NCI-H2171 (cell line): ENCODE measurements around the gene HK2.
"Not testable (repeated sequence)": the region's sequence is repeated elsewhere in the genome, so short reads cannot be mapped to it uniquely, and the experiment has no call there.

Experiments
- DNase-seq: peaks from one replicate; lab custom pipeline; 2025; lab: John Stamatoyannopoulos, UW

Gene HK2

DNA sequence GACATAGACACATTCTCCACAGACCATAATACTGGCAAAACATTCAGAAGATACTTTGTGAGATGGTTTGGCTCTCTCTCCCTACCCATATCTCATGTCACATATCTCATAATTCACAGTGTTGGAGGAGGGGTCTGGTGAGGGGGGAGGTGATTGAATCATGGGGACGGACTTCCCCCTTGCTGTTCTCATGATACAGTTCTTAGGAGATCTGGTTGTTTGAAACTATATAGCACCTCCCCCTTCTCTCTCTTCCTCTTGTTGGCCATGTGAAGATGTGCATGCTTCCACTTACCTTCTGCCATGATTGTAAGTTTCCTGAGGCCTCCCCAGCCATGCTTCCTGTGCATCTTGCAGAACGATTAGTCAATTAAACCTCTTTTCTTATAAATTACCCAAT lies 61.1 kb downstream of the HK2 start:
- DNase-seq: no peak

DNA sequence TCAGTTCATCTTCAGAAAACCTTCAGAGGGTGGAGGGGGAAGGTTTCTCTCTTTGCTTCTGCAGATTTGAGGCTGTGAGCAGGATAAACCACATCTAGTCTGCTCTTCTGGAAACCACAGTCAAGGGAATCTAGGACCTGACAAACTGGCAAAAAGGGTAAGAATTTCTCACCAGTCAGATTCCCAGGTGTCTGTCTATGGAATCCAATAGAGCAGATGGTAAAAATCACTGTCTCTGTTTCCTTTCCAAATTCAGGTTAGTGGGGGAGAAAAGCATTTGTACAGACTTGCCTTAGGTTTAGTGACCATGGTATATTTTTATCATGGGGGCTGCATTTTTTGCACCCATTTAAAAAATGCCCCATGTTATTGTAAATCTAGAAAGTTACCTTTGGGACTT lies 62.3 kb downstream of the HK2 start:
- DNase-seq: no peak

DNA sequence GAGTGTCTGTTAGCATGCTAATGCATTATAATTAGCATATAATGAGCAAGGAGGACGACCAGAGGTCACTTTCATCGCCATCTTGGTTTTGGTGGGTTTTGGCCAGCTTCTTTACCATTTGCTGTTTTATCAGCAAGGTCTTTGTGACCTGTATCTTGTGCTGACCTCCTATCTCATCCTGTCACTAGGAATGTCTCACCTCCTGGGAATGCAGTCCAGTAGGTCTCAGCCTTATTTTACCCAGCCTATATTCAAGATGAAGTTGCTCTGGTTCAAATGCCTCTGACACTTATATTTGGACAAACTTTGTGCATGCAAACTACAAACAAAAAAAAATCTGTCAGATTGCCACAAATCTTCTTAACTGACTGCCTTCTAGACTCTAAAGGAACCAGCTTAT lies 66.3 kb downstream of the HK2 start:
- not testable (repeated sequence) for DNase-seq

DNA sequence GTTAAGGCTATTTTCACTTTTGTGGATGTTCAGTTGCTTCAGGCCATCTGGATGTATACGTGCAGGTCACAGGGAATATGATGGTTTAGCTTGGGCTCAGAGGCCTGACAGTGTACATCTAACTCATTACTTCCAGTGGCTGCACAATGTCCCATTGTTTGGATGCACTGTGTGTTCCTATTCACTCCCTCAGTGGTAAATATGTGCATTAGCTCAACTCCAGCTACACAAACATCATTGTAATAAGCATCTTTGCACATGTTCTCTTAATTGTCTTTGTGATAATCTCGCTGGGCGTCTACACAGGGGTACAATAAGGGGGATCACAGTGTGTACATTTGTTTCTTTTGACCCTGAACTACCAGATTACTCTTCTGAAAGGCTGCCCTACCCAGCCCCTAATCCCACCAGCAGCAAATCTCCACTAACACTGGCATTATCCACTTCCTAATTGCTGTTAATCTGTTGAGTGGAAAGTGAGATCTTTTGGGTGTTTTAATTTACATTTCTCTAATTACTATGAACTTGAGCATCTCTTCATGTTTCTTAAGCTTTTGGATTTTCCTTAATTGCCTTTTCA lies 68.4 kb downstream of the HK2 start:
- no peak for DNase-seq

DNA sequence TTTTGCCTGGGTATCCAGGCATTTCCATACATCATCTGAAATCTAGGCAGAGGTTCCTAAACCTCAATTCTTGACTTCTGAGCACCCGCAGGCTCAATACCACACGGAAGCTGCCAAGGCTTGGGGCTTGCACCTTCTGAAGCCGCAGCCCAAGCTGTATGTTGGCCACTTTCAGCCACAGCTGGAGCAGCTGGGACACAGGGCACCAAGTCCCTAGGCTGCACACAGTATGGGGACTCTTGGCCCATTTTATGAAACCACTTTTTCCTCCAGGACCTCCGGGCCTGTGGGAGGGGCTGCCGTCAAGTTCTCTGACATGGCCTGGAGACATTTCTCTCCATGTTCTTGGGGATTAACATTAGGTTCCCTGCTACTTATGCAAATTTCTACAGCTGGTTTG lies 72.5 kb downstream of the HK2 start:
- DNase-seq: no peak

DNA sequence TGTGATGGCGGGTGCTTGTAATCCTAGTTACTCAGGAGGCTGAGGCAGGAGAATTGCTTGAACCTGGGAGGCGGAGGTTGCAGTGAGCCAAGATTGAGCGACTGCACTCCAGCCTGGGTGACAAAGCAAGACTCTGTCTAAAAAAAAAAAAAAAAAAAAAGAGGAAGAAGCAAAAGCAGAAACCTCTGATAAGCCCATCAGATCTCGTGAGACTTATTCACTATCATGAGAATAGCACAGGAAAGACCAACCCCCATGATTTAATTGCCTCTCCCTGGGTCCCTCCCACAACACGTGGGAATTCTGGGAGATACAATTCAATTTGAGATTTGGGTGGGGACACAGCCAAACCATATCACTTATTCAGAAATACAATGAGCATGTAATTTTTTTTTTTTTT lies 73.6 kb downstream of the HK2 start:
- DNase-seq: not testable (repeated sequence)

DNA sequence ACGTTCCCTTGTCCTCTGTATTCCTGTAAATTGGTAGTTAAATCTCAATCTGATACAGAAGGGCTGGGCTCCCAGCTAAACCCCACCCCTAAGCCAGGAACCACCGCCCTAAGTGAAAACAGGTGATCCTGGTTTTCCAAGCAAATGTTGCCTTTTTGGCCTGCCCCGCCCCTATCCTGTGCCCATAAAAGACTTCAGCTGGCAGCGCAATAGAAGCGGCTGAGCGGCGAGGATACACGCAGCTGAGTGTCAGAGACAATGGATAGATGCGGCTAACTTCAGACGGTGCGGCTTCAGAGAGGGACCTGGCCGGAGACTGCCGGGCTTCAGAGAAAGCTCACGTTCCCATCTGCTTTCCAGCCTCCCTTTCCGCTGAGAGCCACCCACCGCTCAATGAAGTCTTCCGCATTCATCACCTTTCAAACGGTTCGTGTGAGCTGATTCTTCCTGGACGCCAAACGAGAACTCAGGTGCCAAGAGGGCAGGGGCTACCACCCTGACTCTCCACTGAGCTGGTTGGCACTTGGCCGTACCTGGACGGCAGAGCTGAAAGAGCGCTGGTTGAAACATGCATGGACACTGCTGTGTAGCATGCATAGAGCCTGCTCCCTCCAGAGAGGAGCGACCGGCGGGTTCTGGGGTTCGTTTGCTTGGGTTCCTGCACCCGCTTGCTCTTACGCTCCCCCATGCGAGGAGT lies 75.0 kb downstream of the HK2 start:
- no peak for DNase-seq

DNA sequence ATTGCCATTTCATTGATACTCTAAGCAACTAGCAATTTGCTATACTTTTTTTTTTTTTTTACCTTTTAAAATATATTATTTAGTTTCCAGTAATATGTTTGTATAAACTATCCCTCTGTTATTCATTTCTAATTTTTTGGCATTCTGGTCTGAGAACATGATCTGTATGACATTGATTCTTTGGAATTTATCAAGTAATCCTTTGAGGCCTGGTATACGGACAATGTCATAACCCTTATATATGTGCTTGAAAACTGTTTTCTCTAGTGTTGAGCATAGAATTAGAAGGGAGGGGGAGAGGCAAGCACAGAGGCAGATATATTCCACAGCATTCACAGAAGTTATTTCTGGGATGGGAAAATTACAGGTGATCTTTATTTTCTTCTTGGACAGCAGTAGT lies 76.3 kb downstream of the HK2 start:
- no peak for DNase-seq

DNA sequence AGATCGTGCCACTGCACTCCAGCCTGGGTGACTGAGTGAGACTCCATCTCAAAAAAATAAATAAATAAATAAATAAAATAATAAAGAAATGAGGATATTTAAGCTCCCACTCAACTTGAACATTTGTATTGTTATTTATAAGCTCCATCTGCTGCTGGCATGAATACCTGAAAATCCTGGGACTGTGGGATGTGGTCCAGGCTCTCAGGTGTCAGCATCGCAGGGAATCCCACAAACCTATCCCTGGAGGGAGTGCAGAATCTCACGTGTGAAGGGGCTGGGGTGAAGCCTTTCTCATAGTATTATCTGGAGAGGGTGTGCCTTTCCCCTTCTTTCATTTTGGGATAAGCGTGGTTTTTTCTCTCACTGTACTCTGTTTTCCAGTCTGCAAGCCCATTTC lies 77.1 kb downstream of the HK2 start:
- DNase-seq: no peak

DNA sequence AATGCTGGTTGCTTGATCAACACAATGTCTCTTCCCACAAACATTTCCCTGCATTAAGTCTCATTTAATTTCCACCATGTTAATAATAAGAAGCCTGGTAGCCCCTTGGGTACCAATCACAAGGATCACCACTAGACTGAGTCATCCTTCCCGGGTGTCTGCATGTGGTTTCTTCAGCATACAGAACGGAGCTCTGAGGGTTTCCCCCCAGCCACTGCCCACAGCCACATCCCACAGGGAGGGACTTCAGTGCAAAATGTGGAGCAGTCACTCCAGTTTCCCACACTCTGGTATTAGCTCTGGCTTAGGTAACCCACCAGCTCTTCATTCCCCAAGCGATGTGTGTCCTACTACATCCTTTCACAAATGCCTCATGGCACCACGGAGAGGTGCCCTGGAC lies 81.8 kb downstream of the HK2 start:
- no peak for DNase-seq

DNA sequence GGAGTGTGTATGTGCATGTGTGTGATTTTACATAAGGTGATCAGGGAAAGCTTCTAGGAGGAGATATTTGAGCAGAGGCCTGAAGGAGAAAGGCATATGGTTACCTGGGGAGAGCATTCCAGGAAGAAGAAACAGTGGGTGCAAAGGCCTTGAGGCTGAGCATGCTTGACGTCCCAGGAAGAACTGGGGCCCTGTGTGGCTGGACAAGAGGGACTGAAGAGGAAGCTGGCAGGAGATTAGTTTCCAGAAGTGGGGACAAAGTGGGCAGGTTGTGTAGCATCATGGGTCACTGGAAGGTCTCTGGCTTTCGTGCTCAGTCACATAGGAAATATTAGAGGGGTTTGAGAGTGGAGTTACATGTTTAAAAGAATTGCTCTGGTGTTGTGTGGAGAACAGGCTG lies 82.5 kb downstream of the HK2 start:
- no peak for DNase-seq

DNA sequence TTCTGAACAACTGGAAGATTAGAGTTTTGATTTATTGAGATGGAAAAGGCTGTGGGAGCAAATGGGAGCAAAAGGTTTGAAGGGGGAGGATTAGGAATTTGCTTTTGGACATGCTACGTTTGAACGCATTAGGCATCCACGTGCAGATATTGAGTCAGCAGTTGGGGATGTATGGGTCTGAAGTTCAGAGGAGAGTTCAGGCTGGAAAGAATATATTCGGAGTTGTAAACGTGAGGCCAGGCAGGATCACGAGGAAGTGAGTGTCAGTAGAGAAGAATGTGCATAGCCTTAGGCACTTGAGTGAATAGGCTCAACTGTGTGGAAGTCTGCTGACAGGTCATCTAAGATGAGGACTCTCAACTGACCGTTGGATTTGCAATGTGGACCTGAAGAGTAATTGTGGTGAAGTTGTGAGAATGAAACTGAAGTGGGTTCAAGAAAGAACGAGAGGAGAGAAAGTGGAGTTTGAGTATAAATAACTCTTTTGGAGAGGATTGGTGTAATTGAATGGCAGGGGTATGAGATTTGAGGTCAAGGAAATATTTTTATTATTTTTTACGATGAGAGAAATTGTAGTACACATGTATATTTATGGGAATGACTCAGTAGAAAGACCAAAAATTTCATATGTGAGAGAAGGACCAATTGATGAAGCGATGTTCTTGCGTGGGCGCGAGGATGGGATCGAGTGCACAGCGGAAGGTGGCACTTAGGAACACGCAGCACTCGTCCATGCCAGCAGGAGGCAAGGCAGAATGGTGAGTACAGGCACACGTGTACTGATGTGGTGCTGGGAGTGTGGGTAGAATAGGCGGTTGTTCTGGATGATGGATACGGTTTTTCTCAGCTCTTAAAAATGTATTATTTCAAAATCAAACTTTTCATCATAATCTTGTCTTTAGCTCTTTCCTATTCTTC lies 84.0 kb downstream of the HK2 start:
- DNase-seq: no peak

DNA sequence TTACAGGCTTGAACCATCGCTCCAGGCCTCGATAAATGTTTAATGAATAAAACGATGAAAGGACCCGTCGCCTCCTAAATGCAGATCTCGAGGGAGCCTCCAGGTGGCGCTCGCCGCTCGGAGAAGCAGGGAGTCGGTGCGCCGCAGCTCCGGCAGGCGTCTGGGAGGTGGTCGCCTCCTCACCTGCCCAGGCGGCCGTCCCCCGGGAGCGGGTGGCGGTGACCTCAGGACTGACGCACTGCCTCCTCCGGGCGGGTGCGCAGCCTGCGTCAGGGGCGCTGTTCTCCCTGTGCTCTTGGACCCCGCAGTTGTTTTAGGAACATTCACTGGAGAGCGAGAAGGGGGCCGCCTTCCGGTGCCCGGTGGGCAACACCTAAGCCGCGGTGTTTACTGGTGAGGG lies 85.9 kb downstream of the HK2 start:
- peak; percentile 64 for DNase-seq

DNA sequence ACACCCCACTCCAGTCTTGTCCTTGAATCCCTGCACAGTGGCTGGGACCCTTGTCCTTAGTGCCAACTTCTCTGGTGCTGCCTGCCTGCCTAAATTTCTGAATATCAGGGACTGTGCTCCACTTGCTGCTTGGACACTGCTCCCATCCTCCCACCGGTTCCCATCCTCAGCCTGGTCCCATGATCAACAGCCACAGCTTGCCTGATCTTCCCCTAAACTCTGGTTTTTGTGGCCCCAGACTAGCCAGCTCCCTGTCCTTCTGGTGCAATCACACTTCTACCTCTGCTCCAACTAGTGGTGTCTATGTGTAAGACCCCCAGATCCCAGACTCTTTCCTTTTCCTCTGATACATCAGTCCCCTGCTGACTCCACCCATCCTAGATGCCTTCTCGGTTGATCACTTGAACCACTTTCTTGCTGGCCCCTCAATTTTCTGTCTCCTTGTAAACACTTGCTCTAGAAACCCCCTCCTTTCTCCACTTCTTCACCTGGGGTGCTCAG lies 87.4 kb downstream of the HK2 start:
- no peak for DNase-seq

DNA sequence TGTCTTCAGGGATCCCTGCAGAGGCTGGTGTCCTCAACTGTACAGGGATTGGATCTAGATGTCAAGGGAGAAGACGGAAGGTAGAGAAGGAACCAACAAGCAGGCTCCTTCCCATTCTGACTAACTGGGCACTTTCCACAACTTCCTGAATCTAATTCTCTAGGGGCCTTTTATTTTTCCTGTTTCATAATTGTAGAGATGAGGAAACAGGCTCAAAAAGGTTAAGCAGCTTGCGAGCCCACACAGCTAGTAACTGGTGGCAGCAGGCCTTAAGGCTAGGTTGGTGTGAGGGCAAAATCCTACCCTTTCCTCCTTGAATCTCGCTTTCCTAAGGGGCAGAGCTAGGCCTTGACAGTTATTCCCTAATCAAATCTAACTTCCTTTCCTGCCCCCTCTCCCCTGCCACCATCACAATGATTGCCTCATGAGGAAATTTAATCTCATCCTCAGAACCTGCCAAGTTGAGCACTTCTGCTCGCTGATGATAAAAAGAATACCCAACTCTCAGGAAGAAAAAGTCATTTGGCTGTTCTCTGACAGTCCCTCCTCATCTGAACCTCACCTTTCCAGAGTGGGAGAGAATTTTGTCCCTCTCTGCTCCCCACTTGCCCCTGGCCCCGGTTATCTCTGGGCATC lies 88.8 kb downstream of the HK2 start:
- no peak for DNase-seq

DNA sequence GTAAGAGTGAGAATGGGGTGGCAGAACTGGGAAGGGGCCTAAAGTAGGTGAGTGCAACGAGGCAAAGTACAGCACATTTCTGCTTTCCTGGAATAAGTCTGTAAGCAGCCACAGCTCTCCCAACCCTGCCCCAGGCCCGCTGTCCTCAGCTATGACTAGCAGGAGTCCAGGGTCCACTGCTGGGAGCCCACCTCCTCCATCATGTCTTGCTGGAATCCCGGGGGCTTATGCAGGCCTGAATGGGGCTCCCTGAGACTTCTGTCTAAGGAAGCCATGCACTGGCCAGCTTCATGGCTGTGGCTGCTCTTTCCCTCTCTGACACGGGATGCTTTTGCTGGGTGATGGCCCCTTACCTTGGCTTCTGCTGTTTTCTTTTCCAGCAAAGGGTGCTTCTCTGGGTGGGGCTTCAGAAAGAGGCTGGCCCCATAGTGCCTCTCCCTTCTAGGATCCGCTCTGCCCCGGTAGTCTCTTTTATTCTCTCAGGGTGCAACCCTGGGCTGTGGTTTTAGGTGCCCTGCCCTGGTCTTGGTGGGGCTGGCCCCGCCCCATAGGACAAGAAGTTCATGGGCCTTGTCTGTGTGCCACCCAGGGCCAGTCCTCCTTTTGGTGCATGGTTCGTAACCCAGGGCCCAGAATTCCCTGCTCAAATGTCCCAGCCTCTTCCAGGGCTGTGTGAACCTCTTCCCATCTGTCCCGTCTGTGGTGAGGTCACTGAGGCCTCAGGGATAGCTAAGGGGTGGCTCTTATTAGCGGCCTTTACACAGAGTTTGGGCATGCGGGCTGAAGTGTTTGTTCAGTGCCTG lies 90.7 kb downstream of the HK2 start:
- DNase-seq: no peak

DNA sequence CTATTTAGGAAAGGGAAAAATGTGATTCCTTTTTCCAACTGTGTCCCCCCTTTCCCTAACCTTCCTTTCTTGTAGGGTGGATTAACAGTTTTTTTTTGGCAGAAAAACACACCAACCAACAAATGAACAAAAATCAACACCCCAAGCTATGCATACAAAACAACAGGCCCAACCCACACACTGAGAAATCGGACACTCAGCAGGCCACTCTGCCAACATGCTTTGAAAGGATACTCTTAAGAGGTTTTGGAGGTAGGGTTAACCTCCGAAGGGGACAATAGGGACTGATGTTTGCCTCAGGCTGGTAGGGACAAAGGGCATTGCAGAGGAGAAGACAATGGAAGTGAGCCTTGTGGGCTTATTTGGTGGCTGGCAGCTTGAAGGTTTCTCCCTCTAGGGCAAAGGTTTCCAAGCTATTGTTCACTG lies 91.4 kb downstream of the HK2 start:
- DNase-seq: no peak

DNA sequence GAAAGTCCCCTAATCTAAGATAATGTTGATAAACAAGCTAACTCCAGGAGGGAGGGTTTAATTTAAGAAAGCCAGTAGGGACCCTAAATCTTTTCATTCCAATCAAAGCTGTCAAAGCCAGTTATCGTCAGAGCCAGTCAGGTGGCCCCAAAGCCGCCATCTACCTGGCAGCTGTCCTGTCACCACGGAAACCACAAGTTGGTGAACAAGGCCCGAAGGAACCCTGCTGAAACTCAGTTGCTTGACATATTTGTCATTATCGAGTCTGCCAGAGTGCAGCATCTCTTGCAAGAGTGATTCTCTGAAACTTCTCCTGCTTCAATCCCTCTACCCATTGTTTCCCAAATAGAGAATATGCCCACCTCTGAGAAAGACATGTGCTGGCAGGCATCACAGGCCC lies 93.7 kb downstream of the HK2 start:
- no peak for DNase-seq

DNA sequence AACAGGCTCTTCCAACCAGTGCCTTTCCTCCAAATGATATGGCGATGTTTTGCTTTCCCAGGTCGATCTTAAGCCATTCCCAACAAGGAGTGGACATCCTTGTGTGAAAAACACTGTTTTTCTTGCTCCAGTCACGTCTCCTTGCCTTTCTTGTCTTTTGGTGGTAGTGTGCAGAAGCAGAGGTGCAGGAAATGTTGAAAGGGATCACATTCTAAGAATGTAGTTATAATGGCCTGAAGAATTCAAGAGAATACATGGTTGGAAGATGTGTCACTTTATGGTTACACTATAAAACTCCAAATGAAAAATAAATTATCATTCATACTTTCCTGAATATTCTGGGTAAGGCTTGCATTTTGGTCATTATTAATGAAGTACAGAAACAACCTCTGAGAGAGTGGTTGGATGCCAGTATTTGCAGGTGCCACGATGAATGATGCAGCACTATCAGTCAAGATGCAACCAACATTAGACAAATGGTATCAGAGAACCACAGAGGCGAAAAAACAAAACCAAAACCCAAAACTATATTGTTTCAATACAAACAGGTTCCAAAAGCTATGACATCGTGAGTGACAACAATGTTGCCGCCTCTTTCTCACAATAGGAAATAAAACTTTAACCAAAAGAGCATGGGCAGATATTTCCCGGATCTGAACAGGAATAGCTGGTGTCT lies 97.0 kb downstream of the HK2 start:
- no peak for DNase-seq

DNA sequence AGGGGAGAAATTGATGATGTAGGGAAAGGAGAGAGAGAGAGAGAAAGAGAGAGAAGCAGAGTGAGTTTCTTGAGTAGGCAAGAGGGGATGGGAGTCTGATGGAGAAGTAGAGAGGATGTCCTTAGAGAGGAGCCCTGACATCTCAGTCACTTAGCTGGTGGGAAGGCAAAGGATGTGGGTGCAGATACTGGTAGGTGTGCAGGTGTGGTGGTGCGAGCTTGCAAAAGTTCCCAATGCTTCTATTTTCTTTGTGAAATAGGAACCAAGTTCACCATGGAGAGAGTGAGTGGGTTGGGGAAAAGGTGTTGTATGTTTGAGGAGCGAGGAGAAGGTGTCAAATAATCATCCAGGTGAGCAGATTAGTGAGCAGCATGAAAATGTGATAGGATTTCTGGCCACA lies 98.0 kb downstream of the HK2 start:
- DNase-seq: no peak

DNA sequence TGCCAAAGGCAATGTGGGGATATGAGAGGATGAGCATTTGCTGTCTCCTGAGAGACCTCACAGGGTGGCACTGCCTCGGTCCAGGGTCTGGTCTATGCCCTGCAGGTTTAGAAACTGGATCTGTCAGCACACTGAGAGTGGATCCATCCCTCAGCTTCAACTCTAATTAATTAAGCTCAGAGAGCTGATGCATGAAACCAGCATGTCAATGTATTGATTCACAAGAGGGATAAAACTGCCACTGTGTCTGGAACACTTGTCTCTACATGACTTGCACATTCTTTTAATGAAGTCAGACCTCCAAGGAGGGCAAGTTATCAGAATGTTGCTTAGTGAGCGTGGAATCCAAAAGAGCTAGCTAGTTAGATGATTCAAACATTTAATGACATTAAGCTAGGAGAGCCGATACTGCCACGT lies 102.1 kb downstream of the HK2 start:
- no peak for DNase-seq
